DND-41 (cell line): ENCODE data around the gene MAP7D1.

Experiments used
- EZH2 ChIP-seq: IDR thresholded peaks from 3 replicates; pipeline ENCODE4 v1.6.1; 2012; ENCODE audit warnings: borderline replicate concordance, low read depth, mild to moderate bottlenecking, moderate library complexity, low read length, inconsistent platforms; ENCODE audit not compliant: severe bottlenecking
- TF ChIP-seq, protein P1 (sequence below): IDR thresholded peaks from 2 replicates; pipeline ENCODE4 v1.5.1; 2012; ENCODE audit warnings: borderline replicate concordance, low read length, moderate library complexity, mild to moderate bottlenecking; ENCODE audit not compliant: poor library complexity, severe bottlenecking; ENCODE audit errors: extremely low read depth

DNA sequence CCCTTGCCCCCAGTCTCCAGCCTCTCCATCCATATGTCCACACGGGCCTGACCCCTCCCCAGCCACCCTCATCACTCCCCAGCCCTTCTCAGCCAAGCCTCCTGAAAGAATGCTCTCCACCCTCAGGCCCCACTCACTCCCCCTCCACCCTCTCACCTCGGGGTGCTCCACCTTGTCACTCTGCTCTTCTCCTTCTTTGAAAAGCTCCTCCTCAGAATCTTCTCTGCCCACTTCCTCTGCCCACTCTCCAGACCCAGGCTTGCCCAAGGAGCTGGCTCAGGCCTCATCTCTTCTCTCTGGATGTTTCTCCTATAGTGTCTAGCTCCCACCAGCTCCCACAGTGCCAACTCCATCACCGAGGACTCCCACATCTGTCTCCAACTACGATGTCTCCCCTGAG, 44.8 kb upstream of the MAP7D1 start:
- TF ChIP-seq, protein P1, sequence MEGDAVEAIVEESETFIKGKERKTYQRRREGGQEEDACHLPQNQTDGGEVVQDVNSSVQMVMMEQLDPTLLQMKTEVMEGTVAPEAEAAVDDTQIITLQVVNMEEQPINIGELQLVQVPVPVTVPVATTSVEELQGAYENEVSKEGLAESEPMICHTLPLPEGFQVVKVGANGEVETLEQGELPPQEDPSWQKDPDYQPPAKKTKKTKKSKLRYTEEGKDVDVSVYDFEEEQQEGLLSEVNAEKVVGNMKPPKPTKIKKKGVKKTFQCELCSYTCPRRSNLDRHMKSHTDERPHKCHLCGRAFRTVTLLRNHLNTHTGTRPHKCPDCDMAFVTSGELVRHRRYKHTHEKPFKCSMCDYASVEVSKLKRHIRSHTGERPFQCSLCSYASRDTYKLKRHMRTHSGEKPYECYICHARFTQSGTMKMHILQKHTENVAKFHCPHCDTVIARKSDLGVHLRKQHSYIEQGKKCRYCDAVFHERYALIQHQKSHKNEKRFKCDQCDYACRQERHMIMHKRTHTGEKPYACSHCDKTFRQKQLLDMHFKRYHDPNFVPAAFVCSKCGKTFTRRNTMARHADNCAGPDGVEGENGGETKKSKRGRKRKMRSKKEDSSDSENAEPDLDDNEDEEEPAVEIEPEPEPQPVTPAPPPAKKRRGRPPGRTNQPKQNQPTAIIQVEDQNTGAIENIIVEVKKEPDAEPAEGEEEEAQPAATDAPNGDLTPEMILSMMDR, result no peak
- TF ChIP-seq EZH2, result no peak
